ENCODE measurements around the gene ADCYAP1R1.

Gene ADCYAP1R1

GRCh38 chr7:31019509-31019908 lies 32.6 kb upstream of the ADCYAP1R1 start:
- H3K9me3 ChIP-seq (ENCODE audit: control insufficient read depth in 5 of 5, low read length in 5 of 5) = no peaks in the 10 kb centered on the region

GRCh38 chr7:31020161-31020560 lies 31.9 kb upstream of the ADCYAP1R1 start:
- Histone ChIP-seq H3K4me3 (ENCODE audit: low read depth in 1 of 5, low read length in 5 of 5) (no peak overlapping the region), H3K36me3 (ENCODE audit: control insufficient read depth in 5 of 5, insufficient read depth in 5 of 5, low read length in 5 of 5) (no peaks in the 10 kb centered on the region), H3K4me1 (ENCODE audit: control insufficient read depth in 5 of 5, insufficient read depth in 5 of 5, low read length in 5 of 5) (peaks cover 0 to 17% (median 4%) of the 10 kb centered on the region in 5 donors), H3K27me3 (ENCODE audit: control insufficient read depth in 5 of 5, insufficient read depth in 4 of 5, low read length in 5 of 5) (no peaks in the 10 kb centered on the region), H3K27ac (ENCODE audit: low read depth, low read length) (no peak overlapping the region), H3K9ac (ENCODE audit: low read length in 5 of 5) (no peak overlapping the region), H3K9me3 (ENCODE audit: control insufficient read depth in 5 of 5, low read length in 5 of 5) (no peaks in the 10 kb centered on the region)

More at GRCh38 chr7:31019509-31019908, 32.6 kb upstream of the ADCYAP1R1 start:
- no peak overlapping the region for H3K27ac ChIP-seq (ENCODE audit: low read depth, low read length)
- peaks cover 0 to 17% (median 4%) of the 10 kb centered on the region in 5 donors for H3K4me1 ChIP-seq (ENCODE audit: control insufficient read depth in 5 of 5, insufficient read depth in 5 of 5, low read length in 5 of 5)
- no peak overlapping the region for H3K9ac ChIP-seq (ENCODE audit: low read length in 5 of 5)
- H3K4me3 ChIP-seq (ENCODE audit: low read depth in 1 of 5, low read length in 5 of 5) = no peak overlapping the region
- H3K27me3 ChIP-seq (ENCODE audit: control insufficient read depth in 5 of 5, insufficient read depth in 4 of 5, low read length in 5 of 5) = no peaks in the 10 kb centered on the region
- H3K36me3 ChIP-seq (ENCODE audit: control insufficient read depth in 5 of 5, insufficient read depth in 5 of 5, low read length in 5 of 5) = no peaks in the 10 kb centered on the region

- Histone ChIP-seq H3K9me3 (ENCODE audit: control insufficient read depth in 5 of 5, low read length in 5 of 5) (no peaks in the 10 kb centered on the region), H3K9ac (ENCODE audit: low read length in 5 of 5) (no peak overlapping the region), H3K36me3 (ENCODE audit: control insufficient read depth in 5 of 5, insufficient read depth in 5 of 5, low read length in 5 of 5) (no peaks in the 10 kb centered on the region), H3K4me3 (ENCODE audit: low read depth in 1 of 5, low read length in 5 of 5) (no peak overlapping the region), H3K4me1 (ENCODE audit: control insufficient read depth in 5 of 5, insufficient read depth in 5 of 5, low read length in 5 of 5) (peaks cover 0 to 17% (median 4%) of the 10 kb centered on the region in 5 donors), H3K27me3 (ENCODE audit: control insufficient read depth in 5 of 5, insufficient read depth in 4 of 5, low read length in 5 of 5) (peaks cover 0 to 2% (median 0%) of the 10 kb centered on the region in 5 donors), H3K27ac (ENCODE audit: low read depth, low read length) (no peak overlapping the region)
Observed at GRCh38 chr7:31020652-31021051, 31.5 kb upstream of the ADCYAP1R1 start.

GRCh38 chr7:31022117-31022516 lies 30.0 kb upstream of the ADCYAP1R1 start:
- Histone ChIP-seq H3K4me3 (ENCODE audit: low read depth in 1 of 5, low read length in 5 of 5) (no peak overlapping the region), H3K4me1 (ENCODE audit: control insufficient read depth in 5 of 5, insufficient read depth in 5 of 5, low read length in 5 of 5) (peaks cover 0 to 14% (median 3%) of the 10 kb centered on the region in 5 donors), H3K27ac (ENCODE audit: low read depth, low read length) (no peak overlapping the region), H3K9ac (ENCODE audit: low read length in 5 of 5) (no peak overlapping the region), H3K27me3 (ENCODE audit: control insufficient read depth in 5 of 5, insufficient read depth in 4 of 5, low read length in 5 of 5) (peaks cover 0 to 9% (median 3%) of the 10 kb centered on the region in 5 donors), H3K36me3 (ENCODE audit: control insufficient read depth in 5 of 5, insufficient read depth in 5 of 5, low read length in 5 of 5) (no peaks in the 10 kb centered on the region), H3K9me3 (ENCODE audit: control insufficient read depth in 5 of 5, low read length in 5 of 5) (no peaks in the 10 kb centered on the region)

- peaks cover 0 to 13% (median 0%) of the 10 kb centered on the region in 5 donors for H3K4me1 ChIP-seq (ENCODE audit: control insufficient read depth in 5 of 5, insufficient read depth in 5 of 5, low read length in 5 of 5)
- H3K4me3 ChIP-seq (ENCODE audit: low read depth in 1 of 5, low read length in 5 of 5) = no peak overlapping the region
- H3K9ac ChIP-seq (ENCODE audit: low read length in 5 of 5) = no peak overlapping the region
- no peaks in the 10 kb centered on the region for H3K36me3 ChIP-seq (ENCODE audit: control insufficient read depth in 5 of 5, insufficient read depth in 5 of 5, low read length in 5 of 5)
- H3K27me3 ChIP-seq (ENCODE audit: control insufficient read depth in 5 of 5, insufficient read depth in 4 of 5, low read length in 5 of 5) = peaks cover 0 to 10% (median 5%) of the 10 kb centered on the region in 5 donors
- H3K9me3 ChIP-seq (ENCODE audit: control insufficient read depth in 5 of 5, low read length in 5 of 5) = no peaks in the 10 kb centered on the region
- no peak overlapping the region for H3K27ac ChIP-seq (ENCODE audit: low read depth, low read length)
Observed at GRCh38 chr7:31022726-31023125, 29.4 kb upstream of the ADCYAP1R1 start.

- Histone ChIP-seq H3K27ac (ENCODE audit: low read depth, low read length) (no peak overlapping the region), H3K36me3 (ENCODE audit: control insufficient read depth in 5 of 5, insufficient read depth in 5 of 5, low read length in 5 of 5) (no peaks in the 10 kb centered on the region), H3K4me3 (ENCODE audit: low read depth in 1 of 5, low read length in 5 of 5) (no peak overlapping the region), H3K4me1 (ENCODE audit: control insufficient read depth in 5 of 5, insufficient read depth in 5 of 5, low read length in 5 of 5) (peaks cover 0 to 13% (median 0%) of the 10 kb centered on the region in 5 donors), H3K27me3 (ENCODE audit: control insufficient read depth in 5 of 5, insufficient read depth in 4 of 5, low read length in 5 of 5) (peaks cover 0 to 12% (median 6%) of the 10 kb centered on the region in 5 donors), H3K9me3 (ENCODE audit: control insufficient read depth in 5 of 5, low read length in 5 of 5) (no peaks in the 10 kb centered on the region), H3K9ac (ENCODE audit: low read length in 5 of 5) (no peak overlapping the region)
Observed at GRCh38 chr7:31023877-31024276, 28.2 kb upstream of the ADCYAP1R1 start.

- Histone ChIP-seq H3K9ac (ENCODE audit: low read length in 5 of 5) (no peak overlapping the region), H3K36me3 (ENCODE audit: control insufficient read depth in 5 of 5, insufficient read depth in 5 of 5, low read length in 5 of 5) (no peaks in the 10 kb centered on the region), H3K4me3 (ENCODE audit: low read depth in 1 of 5, low read length in 5 of 5) (no peak overlapping the region), H3K27me3 (ENCODE audit: control insufficient read depth in 5 of 5, insufficient read depth in 4 of 5, low read length in 5 of 5) (peaks cover 0 to 12% (median 6%) of the 10 kb centered on the region in 5 donors), H3K27ac (ENCODE audit: low read depth, low read length) (no peak overlapping the region), H3K4me1 (ENCODE audit: control insufficient read depth in 5 of 5, insufficient read depth in 5 of 5, low read length in 5 of 5) (peaks cover 0 to 21% (median 7%) of the 10 kb centered on the region in 5 donors), H3K9me3 (ENCODE audit: control insufficient read depth in 5 of 5, low read length in 5 of 5) (no peaks in the 10 kb centered on the region)
Observed at GRCh38 chr7:31027161-31027965, 24.7 kb upstream of the ADCYAP1R1 start.

- Histone ChIP-seq H3K27ac (ENCODE audit: low read depth, low read length) (no peak overlapping the region), H3K4me3 (ENCODE audit: low read depth in 1 of 5, low read length in 5 of 5) (no peak overlapping the region), H3K36me3 (ENCODE audit: control insufficient read depth in 5 of 5, insufficient read depth in 5 of 5, low read length in 5 of 5) (no peaks in the 10 kb centered on the region), H3K9me3 (ENCODE audit: control insufficient read depth in 5 of 5, low read length in 5 of 5) (no peaks in the 10 kb centered on the region), H3K27me3 (ENCODE audit: control insufficient read depth in 5 of 5, insufficient read depth in 4 of 5, low read length in 5 of 5) (peaks cover 0 to 12% (median 6%) of the 10 kb centered on the region in 5 donors), H3K9ac (ENCODE audit: low read length in 5 of 5) (no peak overlapping the region), H3K4me1 (ENCODE audit: control insufficient read depth in 5 of 5, insufficient read depth in 5 of 5, low read length in 5 of 5) (peaks cover 0 to 18% (median 5%) of the 10 kb centered on the region in 5 donors)
Observed at GRCh38 chr7:31028006-31028405, 24.1 kb upstream of the ADCYAP1R1 start.

- Histone ChIP-seq H3K27ac (ENCODE audit: low read depth, low read length) (no peak overlapping the region), H3K9me3 (ENCODE audit: control insufficient read depth in 5 of 5, low read length in 5 of 5) (no peaks in the 10 kb centered on the region), H3K9ac (ENCODE audit: low read length in 5 of 5) (no peak overlapping the region), H3K4me3 (ENCODE audit: low read depth in 1 of 5, low read length in 5 of 5) (no peak overlapping the region), H3K4me1 (ENCODE audit: control insufficient read depth in 5 of 5, insufficient read depth in 5 of 5, low read length in 5 of 5) (peaks cover 0 to 18% (median 4%) of the 10 kb centered on the region in 5 donors), H3K27me3 (ENCODE audit: control insufficient read depth in 5 of 5, insufficient read depth in 4 of 5, low read length in 5 of 5) (peaks cover 0 to 12% (median 6%) of the 10 kb centered on the region in 5 donors), H3K36me3 (ENCODE audit: control insufficient read depth in 5 of 5, insufficient read depth in 5 of 5, low read length in 5 of 5) (no peaks in the 10 kb centered on the region)
Observed at GRCh38 chr7:31028417-31028992, 23.6 kb upstream of the ADCYAP1R1 start.

Measured in subcutaneous abdominal adipose tissue (tissue), 5 donors.